ENCODE data around the gene IL2RA.

GRCh38 chr10:5968037-5968680 lies 94.0 kb downstream of the IL2RA start:
- TF ChIP-seq CTCF (IDR thresholded peaks at IDR 0.05) (no peak), EP300 (IDR thresholded peaks at IDR 0.05) (no peak)
